Thyroid gland (tissue), 4 donors: ENCODE data around the gene GCH1.
"Not testable (repeated sequence)": the region's sequence is repeated elsewhere in the genome, so short reads cannot be mapped to it uniquely, and the experiment has no call there.

ENCODE experiments used
- POLR2A ChIP-seq, 2 donors: fragments of 450-650 bp; IDR thresholded peaks; one replicate each; pipeline ENCODE4 v1.6.1; 2017; ENCODE audit warnings: antibody characterized with exemption in 2 of 2, mild to moderate bottlenecking in 2 of 2, moderate library complexity in 1 of 2
- TF ChIP-seq, protein P1 (sequence below), 6 experiments: fragments of 200-600 bp in 3 of 6; fragments of 450-650 bp in 3 of 6; sonication (generic) in 3 of 6; IDR thresholded peaks; one replicate each; pipeline ENCODE4 v1.5.1; 2016 to 2019; ENCODE audit warnings: antibody characterized with exemption in 6 of 6, mild to moderate bottlenecking in 2 of 6, inconsistent platforms in 1 of 6, moderate library complexity in 1 of 6

DNA sequence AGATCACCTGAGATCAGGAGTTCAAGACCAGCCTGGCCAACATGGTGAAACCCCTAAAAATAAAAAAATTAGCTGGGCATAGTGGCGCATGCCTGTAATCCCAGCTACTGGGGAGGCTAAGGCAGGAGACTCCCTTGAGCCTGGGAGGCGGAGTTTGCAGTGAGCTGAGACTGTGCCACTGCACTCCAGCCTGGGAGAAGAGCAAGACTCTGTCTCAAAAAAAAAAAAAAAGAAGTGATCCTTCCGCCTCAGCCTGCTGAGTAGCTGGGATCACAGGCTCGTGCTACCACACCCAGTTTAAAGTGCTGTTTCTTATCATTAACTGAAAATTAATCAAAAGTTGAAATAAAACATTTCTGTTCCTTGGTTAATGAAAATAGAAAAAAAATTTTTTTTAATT is 6.3 kb upstream of the GCH1 start:
- TF ChIP-seq, protein P1, sequence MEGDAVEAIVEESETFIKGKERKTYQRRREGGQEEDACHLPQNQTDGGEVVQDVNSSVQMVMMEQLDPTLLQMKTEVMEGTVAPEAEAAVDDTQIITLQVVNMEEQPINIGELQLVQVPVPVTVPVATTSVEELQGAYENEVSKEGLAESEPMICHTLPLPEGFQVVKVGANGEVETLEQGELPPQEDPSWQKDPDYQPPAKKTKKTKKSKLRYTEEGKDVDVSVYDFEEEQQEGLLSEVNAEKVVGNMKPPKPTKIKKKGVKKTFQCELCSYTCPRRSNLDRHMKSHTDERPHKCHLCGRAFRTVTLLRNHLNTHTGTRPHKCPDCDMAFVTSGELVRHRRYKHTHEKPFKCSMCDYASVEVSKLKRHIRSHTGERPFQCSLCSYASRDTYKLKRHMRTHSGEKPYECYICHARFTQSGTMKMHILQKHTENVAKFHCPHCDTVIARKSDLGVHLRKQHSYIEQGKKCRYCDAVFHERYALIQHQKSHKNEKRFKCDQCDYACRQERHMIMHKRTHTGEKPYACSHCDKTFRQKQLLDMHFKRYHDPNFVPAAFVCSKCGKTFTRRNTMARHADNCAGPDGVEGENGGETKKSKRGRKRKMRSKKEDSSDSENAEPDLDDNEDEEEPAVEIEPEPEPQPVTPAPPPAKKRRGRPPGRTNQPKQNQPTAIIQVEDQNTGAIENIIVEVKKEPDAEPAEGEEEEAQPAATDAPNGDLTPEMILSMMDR (IDR thresholded peaks at IDR 0.05) = not testable (repeated sequence)
- TF ChIP-seq POLR2A (IDR thresholded peaks at IDR 0.05) = not testable (repeated sequence)
